GM18517 (cell line): Measurements from ENCODE around the gene TBK1.
"Not testable (repeated sequence)": the region's sequence is repeated elsewhere in the genome, so short reads cannot be mapped to it uniquely, and the experiment has no call there.

ENCODE experiments used
- ATAC-seq: cut with Tn5 transposase; IDR thresholded peaks from one replicate; pipeline ENCODE4 v1.9.1; 2021; ENCODE audit warnings: mild to moderate bottlenecking, moderate library complexity; ENCODE audit not compliant: unreplicated experiment

The TBK1 gene

GRCh38 chr12:64494998-64495729 is 43.2 kb downstream of the TBK1 start:
- ATAC-seq: no peak

GRCh38 chr12:64496839-64497400 is 45.0 kb downstream of the TBK1 start:
- no peak for ATAC-seq

DNA sequence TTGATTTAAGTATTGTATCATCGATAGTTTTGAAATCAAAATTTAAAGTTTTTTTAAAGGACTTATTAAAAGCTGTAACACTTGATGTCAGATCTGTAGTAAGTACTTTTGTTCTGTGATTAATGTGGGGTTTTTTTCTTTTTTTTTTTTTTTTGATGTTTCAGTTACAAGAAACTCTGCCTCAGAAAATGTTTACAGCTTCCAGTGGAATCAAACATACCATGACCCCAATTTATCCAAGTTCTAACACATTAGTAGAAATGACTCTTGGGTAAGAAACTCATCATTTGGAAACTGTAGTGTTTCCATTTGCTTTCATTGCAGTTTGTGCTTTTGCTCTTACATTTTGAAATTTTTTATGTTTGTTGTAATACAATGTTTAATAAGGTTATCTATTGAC is 45.6 kb downstream of the TBK1 start:
- no peak for ATAC-seq

- no peak for ATAC-seq
Observed at GRCh38 chr12:64497903-64498302, 46.0 kb downstream of the TBK1 start.

- no peak for ATAC-seq
Observed at GRCh38 chr12:64500394-64500793, 48.5 kb downstream of the TBK1 start.

- no peak for ATAC-seq
Observed at GRCh38 chr12:64501486-64501885, 49.6 kb downstream of the TBK1 start.

DNA sequence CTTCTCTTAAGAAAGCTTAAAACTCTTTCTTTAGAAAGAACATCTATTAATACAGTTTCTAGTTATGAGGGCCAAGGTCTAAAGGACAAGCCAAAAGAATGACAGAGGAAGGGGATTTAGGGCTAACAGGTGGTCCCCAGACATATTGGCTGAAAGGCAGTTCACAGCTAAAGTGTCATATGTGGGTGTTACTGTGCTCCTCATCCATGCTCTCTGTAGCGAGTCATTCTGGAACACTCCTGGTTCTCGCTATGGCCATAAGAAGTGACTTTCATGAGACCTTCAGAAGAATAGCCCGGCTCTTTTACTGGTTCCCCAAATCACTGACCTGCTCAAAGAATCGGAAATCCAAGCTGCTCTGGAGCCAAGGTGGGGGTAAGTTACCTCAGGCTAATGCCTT is 55.0 kb downstream of the TBK1 start:
- ATAC-seq: no peak

- ATAC-seq: no peak
Observed at GRCh38 chr12:64510667-64511066, 58.7 kb downstream of the TBK1 start.

- ATAC-seq: no peak
Observed at GRCh38 chr12:64518396-64518795, 66.5 kb downstream of the TBK1 start.

GRCh38 chr12:64521833-64522232 is 69.9 kb downstream of the TBK1 start:
- ATAC-seq: no peak

- ATAC-seq: no peak
Observed at GRCh38 chr12:64522316-64522715, 70.4 kb downstream of the TBK1 start.

DNA sequence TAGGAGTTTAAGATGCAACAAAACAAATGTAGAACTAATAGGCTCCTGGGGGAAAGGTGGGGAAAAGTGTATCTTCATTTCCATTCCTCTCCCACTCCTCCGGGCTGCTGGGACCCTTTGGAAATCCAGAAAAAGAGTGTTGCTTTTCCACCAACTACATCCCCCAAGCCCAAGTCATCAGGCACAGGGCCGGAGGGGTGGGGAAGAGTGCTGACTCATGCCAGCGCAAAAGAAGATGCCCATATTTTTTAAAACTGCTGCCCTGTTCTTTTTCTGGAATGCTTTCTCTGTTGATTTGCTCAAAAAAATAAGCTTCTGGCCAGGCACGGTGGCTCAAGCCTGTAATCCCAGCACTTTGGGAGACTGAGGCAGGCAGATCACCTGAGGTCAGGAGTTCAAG is 70.9 kb downstream of the TBK1 start:
- no peak for ATAC-seq

- not testable (repeated sequence) for ATAC-seq
Observed at GRCh38 chr12:64523565-64524444, 71.9 kb downstream of the TBK1 start.

- ATAC-seq: no peak
Observed at GRCh38 chr12:64525461-64526160, 73.7 kb downstream of the TBK1 start.

DNA sequence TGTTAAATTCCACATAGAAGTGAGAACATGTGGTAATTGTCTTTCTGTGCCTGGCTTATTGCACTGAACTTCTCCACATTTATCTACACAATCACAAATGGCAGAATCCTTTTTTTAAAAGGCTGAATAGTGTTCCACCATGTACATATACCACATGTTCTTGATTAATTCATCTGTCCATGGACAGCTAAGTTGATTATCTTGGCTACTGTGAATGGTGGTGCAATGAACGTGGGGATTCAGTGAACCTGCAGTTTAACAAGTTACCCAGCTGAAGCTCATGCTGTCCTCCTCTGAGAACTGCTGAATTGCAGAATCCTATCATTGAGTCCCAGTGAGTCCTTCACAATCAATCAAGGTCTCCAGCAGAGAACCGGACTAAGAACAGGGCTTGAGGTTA is 74.9 kb downstream of the TBK1 start:
- no peak for ATAC-seq

GRCh38 chr12:64528616-64529015 is 76.7 kb downstream of the TBK1 start:
- no peak for ATAC-seq

- no peak for ATAC-seq
Observed at GRCh38 chr12:64530566-64530965, 78.6 kb downstream of the TBK1 start.

DNA sequence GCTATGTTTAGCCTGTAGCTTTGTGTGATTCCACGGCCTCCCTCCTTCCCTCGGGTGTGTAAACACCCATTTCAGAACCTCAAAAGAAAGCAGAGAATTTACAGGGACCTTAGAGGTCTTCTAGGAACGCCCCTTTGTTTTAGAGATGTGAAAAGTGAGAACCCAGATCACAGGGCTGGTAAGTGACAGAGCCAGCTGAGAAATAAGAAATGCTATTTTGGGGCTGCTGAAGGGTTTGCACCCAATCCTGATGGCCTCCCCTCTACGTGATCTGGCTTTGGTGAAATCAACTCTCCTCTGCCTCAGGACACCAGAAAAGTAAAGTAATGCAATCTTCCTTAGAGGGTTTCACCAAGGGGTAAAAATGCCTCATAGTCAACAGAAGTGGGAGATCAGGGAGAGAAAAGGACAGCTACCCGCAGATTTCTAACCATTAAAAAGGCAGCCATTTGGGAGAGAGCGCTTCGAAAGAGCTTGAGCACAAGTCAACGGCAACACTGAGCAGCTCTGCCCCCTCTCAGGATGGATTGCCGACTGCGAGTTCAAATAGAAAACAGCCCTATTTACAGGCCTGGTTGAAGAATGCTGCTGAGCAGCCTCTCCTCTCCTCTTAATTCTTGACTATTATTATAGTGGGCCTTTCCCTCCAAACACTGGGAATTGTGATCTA is 79.9 kb downstream of the TBK1 start:
- no peak for ATAC-seq

GRCh38 chr12:64532734-64533351 is 80.9 kb downstream of the TBK1 start:
- ATAC-seq: no peak

GRCh38 chr12:64534672-64535199 is 82.8 kb downstream of the TBK1 start:
- no peak for ATAC-seq
